GM13977 (cell line): ENCODE measurements around the gene HSPA4L.

ENCODE experiments used
- DNase-seq: peaks from one replicate; pipeline ENCODE4 v3.0.0; 2012; ENCODE audit warnings: low spot score
- CTCF ChIP-seq: IDR thresholded peaks from 2 replicates; pipeline ENCODE4 v1.5.1; 2012; ENCODE audit warnings: mild to moderate bottlenecking, control low read depth; ENCODE audit not compliant: insufficient read depth; ENCODE audit errors: extremely low read depth, missing control alignments
- in situ Hi-C: fragments of 300-500 bp; cut with MboI; formaldehyde crosslinking; loops from one replicate; pipeline ENCODE4 v1.12.0; 2022; ENCODE audit warnings: low sequenced_read_pairs, low pct_unique_long_range_greater_than_20kb, mixed read lengths, inconsistent platforms; ENCODE audit not compliant: unreplicated experiment

HSPA4L gene

GRCh38 chr4:127875791-127876190, 93.7 kb downstream of the HSPA4L start:
- in situ Hi-C loops, result no loop called here
- TF ChIP-seq CTCF, result no peak
- DNase-seq, result no peak

GRCh38 chr4:127880763-127881562, 98.8 kb downstream of the HSPA4L start, which contains the start of gene PLK4:
Gene PLK4, plus strand, starts transcription at chr4:127880893. Its CDS starts 242 bp downstream, at chr4:127881135.
- DNase-seq, result peak; percentile 93
- in situ Hi-C loops, result no loop called here
- TF ChIP-seq CTCF, result no peak

- in situ Hi-C loops, result no loop called here
- no peak for DNase-seq
- peak; percentile 32 for TF ChIP-seq CTCF
These were observed 99.4 kb downstream of the HSPA4L start for GRCh38 chr4:127881563-127881864.

- TF ChIP-seq CTCF, result no peak
- DNase-seq, result no peak
- in situ Hi-C loops, result no loop called here
These were observed 106.4 kb downstream of the HSPA4L start for GRCh38 chr4:127888559-127888958.

GRCh38 chr4:127889903-127890302, 107.8 kb downstream of the HSPA4L start:
- in situ Hi-C loops, result no loop called here
- TF ChIP-seq CTCF, result no peak

More at GRCh38 chr4:127889903-127890302, 107.8 kb downstream of the HSPA4L start:
- no peak for DNase-seq
